GM19023 (cell line): ENCODE data around the gene OR13J1.
"Not testable (repeated sequence)": the region's sequence is repeated elsewhere in the genome, so short reads cannot be mapped to it uniquely, and the experiment has no call there.

Source experiments
- ATAC-seq: cut with Tn5 transposase; IDR thresholded peaks from one replicate; pipeline ENCODE4 v1.9.1; 2021; ENCODE audit warnings: mild to moderate bottlenecking, moderate library complexity; ENCODE audit not compliant: unreplicated experiment

The OR13J1 gene

DNA sequence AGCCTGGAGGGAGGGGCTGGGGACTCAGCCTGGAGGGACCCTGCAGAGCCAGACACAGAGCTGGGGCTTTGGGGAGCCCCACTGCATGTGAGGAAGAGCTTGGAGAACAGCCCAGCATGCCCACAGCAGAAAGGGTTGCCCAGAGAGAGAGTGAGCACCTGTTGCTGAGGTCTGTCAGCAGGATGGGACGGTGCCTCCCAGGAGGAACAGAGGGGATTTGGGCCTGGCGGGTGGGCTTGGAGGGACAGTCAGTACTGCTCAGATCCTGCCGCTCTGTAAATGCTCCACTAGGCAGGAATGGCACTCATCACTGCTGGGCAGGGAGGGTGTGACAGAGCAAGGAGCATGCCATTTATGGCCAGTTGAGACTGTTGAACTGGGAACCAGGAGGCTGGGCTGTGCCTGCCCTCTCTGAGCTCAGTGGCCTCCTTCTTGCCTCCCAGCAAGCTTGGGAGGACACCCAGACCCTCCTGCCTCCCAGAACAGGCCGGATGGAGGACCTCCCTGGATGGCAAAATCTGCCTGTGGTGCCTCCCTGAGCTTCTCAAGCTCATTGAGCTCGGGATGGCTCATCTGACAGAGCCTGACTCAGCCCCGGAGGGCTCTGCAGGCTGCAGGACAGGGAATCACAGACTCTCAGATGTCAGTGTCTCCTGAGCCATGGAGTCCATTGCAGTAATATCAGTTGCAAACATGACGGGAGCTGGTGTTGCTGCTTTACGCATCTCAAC is 35.0 kb upstream of the OR13J1 start:
- ATAC-seq, result no peak

DNA sequence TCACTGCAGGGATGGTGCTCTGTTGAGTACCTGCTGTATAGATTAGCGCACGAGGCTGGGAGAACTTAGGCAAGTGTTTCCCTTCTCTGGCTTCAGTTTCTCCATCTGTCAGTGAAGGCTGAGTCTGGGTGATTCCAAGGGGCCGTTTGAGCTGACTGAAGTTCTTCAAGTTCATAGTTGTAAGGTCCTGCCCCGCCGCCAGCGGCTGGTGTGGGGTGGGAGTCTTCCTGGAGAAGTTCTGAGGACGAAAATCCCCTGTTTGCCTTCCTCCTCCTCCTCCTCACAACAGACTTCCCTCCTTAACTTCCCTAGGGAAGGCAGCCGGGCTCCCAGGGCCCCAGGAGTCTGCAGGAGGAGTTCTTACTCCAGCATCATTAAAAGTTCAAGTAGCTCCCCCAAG is 34.1 kb upstream of the OR13J1 start:
- ATAC-seq, result no peak

DNA sequence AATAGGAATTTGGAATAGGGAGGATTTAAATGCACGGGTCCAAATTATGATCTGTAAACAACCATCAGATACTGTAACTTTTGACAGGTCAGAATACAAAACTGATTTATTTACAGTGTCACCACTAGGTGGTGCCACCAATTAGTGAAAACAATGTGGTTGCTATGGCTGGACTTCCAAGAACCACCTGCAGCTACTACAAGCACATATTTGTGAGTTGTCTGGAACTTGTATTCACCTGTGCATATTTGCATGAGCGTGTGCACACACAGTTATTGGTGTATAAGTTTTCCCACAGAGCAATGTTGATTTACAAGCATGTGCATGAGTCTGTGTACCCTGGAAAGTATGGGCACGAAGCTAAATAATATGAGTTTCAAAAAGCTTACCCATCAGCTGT is 32.8 kb upstream of the OR13J1 start:
- no peak for ATAC-seq

DNA sequence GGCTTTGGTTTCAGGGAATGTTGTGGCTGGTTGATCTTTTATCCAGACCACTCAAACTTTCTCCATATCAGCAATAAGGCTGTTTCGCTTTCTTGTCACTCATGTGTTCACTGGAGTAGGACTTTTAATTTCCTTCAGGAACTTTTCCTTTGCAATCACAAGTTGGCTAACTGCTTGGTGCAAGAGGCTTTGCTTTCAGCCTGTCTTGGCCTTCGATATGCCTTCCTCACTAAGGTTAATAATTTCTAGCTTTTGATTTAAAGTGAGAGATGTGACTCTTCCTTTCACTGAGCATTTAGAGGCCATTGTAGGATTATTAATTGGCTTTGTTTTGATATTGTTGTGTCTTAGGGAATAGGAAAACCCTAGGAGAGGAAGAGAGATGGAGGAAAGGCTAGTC is 28.8 kb upstream of the OR13J1 start:
- ATAC-seq, result no peak

DNA sequence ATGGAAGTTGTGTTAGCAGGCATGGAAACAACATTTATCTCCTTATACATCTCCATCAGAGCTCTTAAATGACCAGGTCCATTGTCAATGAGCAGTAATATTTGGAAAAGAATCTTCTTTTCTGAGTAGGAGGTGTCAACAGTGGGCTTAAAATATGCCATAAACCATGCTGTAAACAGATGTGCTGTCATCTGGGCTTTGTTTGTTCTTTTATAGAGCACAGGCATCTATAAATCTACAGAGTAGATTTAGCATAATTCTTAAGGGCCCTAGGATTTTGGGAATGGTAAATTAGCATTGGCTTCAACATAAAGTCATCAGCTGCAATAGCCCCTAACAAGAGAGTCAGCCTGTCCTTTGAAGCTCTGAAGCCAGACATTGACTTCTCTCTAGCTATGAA is 28.1 kb upstream of the OR13J1 start:
- no peak for ATAC-seq

DNA sequence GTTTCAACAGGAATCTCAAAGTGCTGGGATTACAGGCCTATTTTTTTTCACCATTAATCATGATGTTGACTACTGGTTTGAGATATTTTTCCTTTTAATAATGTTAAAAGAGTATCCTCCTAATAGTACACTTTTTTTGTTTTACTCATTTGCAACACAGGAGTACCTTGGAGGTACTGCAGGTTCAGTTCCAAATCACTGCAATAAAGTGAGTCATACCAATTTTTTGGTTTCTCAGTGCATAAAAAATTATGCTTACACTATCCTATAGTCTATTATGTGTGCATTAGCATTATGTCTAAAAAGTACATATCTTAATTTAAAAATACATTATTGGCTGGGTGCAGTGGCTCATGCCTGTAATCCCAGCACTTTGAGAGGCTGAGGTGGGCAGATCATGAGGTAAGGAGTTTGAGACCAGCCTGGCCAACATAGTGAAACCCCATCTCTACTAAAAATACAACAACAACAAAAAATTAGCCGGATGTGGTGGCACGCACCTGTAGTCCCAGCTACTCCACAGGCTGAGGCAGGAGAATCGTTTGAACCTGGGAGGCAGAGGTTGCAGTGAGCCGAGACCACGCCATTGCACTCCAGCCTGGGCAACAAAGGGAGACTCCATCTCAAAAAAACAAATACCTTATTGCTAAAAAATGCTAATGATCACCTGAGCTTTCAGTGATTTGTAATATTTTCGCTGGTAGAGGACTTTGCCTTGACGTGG is 27.3 kb upstream of the OR13J1 start:
- ATAC-seq, result not testable (repeated sequence)

DNA sequence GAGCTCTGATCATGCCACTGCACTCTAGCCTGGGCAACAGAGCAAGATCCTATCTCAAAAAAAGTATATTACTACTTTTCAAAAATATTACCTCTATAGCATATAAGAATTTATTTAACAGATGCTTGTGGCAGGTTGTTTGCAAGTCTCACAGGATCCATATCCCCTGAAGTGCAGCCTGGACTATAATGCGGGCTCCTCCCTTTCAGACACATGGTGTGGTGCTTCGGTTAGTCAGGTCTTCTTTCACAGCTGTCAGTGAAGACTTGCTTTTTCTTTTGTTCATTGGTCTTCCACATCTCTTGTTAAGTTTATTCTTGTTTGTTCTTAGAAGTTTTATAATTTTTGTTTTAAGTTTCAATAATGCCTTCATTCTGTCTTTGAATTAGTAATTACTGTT is 26.4 kb upstream of the OR13J1 start:
- no peak for ATAC-seq

DNA sequence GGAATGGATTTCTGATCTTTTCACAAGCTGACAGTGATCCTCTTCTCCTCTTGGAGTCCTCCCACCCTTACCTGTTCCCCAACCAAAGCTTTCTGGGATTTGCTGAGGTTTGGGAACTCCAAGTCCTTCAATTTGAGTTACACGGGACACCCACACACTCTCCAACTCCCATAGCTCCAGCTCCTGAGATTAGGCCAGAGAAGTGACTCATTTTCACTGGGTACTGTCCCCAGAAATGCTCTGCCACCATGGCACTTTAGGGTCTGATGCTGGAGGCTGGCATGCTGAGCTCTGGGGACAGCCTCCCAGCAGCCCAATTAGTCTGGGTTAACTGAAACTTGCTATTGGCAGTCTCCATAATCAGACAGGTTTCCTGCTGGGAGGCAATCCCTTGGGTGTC is 21.9 kb upstream of the OR13J1 start:
- no peak for ATAC-seq

DNA sequence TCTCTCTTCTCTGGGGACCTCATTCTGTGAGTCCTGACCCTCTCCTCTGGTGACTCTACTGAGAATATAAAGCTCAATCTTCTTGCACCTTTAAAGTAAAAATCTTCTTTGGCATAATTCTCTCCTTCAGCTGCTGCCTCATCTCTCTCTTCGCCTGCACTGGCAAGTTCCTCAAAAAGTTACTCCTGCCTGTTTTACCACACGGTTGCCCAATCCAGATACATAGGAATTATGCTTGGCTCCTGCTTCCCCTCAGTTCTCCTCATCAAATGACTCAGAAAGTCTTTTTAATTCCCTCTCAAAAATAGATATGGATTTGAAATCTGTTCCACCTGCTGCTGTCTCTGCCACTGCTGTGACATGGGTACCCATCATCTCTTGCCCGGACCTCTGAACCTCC is 21.4 kb upstream of the OR13J1 start:
- no peak for ATAC-seq

DNA sequence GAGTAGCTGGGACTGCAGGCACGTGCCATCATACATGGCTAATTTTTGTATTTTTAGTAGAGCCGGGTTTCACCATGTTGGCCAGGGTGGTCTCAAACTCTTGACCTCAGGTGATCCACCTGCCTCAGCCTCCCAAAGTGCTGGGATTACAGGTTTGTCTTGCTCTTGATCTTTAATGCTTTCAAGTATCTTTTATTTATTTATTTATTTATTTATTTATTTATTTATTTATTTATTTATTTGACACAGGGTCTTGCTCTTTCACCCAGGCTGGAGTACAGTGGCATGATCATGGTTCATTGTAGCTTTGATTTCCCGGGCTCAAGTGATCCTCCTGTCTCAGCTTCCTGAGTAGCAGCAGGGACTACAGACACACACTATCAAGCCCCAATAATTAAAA is 14.7 kb upstream of the OR13J1 start:
- ATAC-seq, result not testable (repeated sequence)

DNA sequence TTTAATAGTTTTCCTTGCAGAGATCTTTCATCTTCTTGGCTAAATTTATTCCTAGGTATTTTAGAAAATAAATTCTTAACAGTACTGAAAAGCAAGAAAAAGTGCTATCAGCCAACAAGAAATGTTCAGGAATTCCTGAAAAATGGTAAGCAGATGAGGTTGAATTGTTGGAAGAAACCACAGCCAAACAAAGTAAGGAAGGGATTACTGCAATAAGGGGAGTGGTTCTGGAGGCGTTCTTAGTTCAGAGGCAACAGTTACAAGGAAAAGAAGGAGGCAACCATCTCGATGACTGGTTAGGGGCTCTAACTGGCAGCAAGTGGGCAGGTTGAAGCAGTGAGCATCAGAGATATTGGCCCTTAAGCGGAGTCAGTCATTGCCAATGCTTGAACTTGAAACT is 12.8 kb upstream of the OR13J1 start:
- ATAC-seq, result no peak

DNA sequence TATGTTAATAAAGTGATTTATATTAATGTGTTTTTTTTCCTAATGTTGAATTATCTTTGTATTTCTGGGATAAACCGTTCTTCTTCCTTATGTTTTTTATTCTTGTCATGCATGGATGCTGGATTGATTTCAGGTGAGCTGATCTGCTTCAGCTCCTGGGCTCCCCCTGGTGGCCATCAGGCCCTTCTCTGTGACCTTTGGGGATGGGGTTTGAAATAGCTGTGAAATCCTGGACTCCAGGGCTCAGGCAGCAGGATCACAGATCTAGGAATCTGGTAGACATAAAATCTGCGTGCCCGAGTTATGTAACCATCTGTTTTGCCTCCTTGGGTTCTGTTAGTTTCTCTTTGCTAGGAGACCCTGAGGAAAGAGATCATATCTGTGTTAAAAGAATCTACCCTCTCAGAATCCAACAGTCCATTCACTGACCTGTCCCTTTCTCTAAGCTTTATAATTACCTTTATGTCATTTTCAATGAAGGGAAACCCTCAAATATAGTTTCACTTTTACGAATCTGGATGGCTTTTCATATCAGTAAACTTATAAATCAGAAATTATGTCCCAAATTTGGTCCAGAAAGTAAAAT is 12.2 kb upstream of the OR13J1 start:
- ATAC-seq, result no peak

DNA sequence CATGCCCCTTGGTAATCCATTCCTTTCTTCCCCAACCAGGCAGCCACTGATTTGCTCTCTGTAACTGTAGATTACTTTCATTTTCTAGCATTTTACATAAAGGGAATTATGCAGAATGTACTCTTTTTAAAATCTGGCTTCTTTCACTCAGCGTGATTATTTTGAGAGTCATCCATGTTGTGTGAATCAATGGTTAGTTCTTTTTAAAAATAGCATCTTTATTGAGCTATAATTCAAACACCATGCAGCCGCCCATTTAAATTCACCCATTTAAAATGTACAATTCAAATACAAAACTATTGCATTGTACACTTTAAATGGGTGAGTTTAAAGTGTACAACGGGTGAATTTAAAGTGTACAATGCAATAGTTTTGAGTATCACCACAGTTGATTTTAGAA is 2.3 kb upstream of the OR13J1 start:
- ATAC-seq, result no peak

DNA sequence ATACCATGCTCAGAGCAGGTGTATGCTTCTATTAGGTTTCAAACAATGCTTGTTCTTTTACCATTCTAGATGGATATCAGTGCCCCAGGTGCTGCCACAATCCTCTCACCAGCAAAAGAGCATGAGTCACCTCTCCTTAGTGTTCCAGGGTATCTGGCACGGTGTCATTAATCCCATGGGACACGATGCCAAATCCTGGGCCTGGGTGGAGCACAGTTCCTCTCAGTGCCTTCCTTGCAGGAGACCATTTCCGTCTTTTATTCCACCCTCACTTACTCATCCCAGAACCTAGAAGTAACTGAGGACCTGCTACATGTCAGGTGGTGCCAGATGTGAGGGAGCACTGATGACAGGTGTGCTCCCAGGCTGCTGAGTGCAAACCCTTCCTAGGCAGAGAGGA is 1.3 kb upstream of the OR13J1 start:
- ATAC-seq, result no peak

DNA sequence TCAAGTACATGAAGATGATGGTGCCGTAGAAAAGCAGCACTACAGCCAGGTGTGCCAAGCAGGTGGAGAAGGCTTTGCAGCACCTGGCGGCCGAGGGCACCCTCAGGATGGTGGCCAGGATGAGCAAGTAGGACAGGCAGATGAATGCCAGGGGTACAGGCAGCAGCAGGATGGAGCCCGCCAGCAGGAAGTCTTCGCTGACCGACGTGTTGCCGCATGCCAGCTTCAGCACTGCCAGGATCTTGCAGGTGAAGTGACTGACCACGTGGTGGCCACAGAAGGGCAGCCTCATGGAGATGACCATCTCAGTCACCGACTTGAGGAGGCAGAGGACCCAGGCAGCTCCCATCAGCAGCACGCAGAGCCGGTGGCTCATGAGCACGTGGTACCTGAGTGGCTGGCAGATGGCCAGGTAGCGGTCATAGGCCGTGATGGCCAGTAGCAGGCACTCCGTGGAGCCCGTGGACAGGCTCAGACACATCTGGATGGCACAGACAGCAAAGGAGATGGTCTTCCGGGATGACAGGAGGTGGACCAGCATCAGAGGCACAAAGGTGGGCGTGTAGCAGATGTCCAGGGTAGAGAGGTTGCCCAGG is 482 bp downstream of the OR13J1 start:
- ATAC-seq, result no peak

DNA sequence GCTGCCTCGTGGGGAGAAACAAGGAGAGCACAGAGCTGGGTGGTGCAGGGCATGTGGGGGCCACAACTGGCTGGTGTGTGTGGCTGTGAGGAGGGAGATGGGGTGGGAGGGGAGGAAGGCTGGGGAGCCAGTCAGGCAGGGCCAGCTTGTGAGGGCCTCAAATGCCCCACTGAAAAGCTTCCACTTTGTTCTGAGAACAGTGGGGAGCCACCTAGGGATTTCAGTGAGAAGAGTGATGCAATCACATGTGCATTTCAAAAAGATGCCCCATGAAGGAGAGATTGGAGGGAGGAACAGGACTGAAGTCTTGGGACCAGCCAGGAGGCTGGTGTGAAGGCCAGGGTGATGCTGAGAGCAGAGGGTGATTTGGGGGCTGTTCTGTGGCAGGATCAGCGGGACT is 1.3 kb downstream of the OR13J1 start:
- no peak for ATAC-seq

DNA sequence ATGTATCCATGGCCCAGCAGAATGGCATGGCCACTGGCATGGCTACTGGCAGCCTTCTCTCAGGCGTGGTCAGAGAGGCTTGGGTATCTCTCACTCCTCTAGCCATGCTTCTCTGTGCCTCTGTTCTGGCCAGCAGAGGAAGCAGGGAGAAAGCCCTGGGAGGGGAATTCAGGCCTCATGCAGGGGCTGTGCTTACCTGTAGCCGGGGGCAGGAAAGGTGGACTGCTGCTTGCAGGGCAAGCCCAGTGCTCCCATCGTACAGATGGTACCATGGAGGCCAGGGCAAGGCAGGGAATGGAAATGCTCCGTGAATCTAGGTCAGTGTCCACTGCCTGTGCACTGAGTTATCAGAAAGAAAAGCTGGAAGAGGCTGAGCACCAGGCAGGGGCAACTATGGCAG is 2.7 kb downstream of the OR13J1 start:
- no peak for ATAC-seq

DNA sequence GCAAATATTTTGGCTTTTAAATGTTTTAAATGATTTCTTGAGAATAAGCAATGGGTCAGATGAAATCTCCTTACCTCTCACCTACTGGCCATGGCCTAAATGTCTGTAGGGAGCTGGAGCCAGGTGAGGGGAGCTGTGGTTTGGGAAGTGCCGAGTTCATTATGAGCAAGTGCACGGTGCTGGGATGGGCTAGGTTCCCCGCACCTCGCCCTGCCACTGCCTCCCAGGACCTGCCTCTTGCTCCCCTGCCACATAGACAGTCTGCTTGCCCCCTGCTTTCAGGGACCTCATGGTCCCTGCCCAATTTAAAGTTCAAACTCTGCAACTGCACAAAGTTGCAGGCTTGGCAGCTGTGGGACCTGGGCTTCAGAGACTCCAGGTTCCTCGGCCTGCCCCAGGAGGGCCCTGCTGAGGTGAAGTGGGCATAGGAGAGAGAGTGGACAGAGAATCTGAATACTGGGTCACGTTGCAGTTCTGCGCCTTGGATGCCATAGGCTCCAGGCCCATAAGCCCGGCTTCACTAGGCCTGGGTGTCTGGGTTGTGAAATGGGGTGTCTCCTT is 5.4 kb downstream of the OR13J1 start:
- ATAC-seq, result no peak

DNA sequence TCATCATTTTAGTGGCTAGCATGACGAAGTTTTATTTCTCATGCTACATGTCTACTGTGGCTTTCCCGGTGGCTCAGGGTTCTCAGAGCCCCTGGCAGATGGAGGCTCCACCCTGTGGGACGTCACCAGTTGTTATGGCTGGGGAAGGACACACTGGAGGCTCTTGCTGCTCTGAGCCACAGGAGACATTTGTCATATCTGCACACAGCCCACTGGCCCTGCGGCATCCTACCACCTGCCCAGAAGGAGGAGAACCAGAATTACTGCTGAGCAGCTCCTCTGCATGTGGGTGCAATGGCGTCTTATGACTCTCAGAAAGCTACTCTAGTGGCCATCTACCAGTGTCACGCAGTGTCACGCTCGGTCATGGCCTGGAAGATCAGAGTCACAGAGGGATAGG is 6.6 kb downstream of the OR13J1 start:
- no peak for ATAC-seq

DNA sequence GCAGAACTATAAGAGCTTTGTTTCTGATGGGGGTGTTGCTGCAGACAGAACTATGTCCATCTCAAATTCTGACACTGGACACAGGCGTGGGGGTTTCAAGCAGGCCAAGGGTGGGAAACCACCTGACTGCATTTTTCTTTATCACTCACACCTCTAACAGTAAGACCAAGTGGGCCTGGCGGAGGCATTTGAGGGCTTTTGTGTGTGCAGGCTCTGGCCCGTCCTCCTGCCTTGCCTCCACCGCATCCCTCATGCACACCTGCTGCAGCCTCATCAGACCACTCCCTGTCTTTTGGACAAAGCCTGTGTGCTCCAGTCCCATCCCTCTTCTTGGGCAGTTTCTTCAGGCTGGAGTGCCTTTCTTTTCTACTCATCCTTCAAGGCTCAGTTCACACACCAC is 7.9 kb downstream of the OR13J1 start:
- ATAC-seq, result no peak

DNA sequence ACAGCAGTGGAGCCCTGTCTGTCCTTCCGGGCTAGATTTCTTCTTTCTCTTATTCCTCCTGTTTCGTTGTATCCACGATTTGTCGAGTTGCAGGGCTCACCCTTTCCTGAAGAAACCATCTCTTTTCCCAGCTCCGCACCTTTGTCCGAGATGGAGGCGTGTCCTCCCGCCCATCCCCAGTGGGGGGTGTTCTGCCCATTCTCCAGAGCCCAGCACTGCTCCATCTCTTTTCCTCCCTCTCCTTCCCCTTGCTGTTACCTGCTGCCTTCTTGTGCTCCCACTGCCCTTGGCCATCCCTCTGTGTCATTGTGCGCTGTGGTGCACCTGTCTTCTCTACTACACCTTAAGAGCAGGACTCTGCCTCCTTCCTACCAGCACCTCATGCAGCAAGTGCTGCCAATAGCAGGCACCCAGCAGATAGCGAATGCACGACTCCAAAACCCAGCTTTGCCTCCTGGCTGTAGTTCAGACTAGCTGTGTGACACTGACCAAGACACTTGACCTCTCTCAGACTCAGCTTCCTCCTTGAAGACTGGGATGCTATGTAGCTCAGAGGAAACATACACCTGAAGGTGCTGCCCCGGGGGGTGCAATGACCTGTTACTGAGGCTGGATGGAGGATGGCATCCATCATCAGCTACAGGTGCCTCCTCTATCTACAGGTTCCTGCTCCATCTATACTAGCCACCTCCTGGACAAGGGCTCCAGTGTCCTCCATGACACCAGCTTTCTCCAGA is 8.9 kb downstream of the OR13J1 start:
- no peak for ATAC-seq
